HG03103 (cell line): ENCODE results near the gene IRS4.

Experiments used
- ATAC-seq: cut with Tn5 transposase; IDR thresholded peaks from one replicate; pipeline ENCODE4 v1.9.1; 2021; ENCODE audit warnings: low read depth; ENCODE audit not compliant: unreplicated experiment

The IRS4 gene

DNA sequence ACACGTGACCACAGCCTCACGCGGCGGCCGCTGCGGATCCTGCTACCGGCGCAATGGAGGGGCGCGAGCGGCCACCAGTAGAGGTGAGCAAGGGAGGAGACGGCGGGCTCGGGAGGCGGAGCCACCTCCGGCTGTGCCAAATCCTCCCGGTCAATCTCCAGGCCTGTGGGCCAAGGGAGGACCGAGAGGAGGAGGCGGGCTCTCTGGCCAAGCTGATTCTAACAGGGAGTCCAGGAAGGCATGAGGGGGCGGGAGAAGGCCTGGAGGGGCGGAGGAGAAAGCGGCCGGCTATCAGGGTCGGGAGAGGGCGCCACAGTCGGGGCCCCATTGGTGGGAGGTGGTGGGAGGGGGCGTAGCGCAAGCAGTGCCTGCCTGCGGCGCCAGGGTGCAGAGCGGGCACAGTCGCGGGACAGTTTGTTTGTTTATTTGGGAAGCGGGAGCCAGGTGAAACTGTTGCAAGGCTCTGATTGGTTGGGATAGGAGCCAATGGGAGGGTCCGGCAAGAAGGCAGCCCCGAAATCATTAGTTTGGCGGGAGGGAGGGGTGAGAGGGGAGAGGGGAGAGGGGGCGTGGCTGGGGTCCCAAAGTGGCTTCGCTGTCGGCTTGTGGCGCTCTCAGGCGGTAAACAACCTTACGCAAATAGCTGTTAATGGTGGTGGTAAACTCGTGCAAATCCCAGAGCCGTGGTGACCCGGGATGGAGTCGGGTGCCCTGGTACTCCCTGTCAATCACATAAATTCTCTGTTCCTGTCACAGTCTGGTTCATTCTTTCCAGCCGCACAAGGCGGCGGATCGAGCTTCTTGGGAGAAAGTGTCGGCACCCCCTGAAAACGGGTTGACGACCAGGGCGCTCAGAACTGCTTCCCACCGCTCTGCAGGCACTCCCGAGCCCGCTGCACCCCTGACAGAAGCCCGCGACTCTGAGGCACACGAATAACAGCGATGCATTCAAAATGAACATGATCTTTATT is at the start of gene IRS4:
TSS of gene IRS4 (minus strand) at position 55 of the 971 bp plus-strand sequence.
- ATAC-seq, result no peak

DNA sequence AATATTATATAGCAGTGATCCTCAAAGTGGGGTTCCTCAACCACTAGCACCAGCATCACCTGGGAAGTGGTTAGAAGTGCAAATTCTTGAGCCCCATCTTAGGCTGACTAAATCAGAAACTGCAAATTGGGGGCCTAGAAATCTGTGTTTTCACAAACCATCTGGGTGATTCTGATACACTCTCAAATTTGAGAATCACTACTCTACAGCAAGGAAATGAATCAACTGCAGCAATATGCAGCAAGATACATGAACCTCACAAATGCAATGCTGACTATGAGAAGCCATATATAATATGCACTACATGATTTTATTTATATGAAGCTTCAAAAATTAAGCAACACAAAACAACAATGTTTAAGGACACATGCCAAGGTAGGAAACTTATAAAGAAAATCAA is 36.2 kb upstream of the IRS4 start:
- ATAC-seq, result no peak

GRCh38 chrX:108763559-108763958 is 27.2 kb upstream of the IRS4 start:
- ATAC-seq, result no peak

DNA sequence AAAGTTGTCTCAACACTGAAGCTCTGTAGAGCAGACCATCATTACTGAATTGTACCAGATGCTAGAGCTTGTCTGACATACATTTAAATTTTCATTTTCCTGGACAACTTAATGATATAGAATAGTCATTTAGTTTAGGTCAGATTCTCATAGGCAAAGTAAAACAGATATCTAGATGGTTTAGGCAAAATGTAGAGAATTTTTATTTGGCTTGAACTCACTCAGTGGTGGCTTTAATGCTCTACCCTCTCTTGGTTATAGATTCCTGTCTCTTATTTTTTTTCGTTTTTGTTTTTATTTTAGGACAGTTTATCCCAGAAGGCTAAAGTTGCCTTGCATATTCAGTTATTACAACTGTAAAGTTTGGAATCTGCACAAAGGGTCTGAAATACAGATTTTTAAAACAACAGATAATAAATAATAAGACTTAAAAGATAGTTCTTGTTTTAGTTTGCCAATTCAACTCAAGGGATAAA is 4.0 kb upstream of the IRS4 start:
- ATAC-seq, result no peak

DNA sequence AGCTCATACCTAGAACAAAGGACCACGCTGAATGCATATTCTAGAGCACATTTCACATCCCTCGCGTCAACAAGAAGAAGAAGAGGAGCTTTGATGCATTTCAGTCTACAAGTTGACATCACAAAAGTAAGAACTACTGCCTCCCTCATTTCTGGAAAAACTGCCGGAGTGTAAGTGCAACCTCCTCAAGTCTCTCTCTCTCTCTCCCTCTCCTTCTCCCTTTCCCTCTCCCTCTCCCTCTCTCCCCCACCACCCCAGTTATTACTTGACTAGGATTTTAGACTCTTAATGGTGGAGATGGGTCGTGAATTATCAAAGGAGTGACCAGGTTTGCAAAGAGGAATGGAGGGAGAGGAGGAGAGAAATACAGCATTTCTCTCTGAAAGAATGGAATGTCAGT is 1.4 kb upstream of the IRS4 start:
- ATAC-seq, result no peak

DNA sequence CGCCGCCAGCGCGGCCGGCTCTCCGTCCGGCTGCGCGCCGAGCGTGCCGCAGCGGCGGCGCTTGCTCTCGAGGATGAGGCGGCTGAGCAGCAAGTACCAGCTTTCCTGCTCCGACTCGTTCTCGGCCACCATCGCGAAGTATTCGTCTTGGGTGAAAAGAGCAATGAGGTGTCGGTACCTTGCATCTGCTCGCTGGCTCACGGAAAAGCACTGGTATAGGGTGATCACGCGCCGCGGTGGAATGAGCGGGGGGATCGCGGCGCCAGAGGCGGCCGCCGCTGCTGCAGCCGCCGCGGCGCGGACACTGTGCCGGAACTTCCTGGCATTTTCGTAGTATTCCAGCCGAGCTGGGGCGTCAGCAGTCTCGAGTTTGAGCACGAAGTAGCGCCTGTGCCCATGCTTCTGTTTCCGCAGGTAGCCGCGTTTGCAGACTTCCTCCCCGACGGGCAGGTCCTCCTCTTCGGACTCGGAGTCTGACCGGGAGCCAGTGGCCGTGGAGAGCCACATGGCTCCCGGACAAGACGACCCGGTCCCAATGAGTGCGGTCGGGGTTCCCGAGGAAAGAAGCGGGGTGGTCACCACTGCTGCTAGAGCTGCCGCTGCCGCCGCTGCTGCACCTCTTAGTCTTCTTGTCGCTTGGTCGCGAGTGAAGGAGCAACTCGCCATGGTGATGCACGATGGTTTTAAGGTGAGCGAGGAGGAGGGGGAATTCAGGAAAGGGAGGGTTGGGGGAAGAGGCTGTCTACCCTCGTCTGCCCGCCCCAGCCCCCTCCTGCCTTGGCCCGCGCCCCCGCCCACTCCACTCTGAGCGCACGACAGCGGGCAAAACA is 469 bp downstream of the IRS4 start:
- ATAC-seq, result no peak

DNA sequence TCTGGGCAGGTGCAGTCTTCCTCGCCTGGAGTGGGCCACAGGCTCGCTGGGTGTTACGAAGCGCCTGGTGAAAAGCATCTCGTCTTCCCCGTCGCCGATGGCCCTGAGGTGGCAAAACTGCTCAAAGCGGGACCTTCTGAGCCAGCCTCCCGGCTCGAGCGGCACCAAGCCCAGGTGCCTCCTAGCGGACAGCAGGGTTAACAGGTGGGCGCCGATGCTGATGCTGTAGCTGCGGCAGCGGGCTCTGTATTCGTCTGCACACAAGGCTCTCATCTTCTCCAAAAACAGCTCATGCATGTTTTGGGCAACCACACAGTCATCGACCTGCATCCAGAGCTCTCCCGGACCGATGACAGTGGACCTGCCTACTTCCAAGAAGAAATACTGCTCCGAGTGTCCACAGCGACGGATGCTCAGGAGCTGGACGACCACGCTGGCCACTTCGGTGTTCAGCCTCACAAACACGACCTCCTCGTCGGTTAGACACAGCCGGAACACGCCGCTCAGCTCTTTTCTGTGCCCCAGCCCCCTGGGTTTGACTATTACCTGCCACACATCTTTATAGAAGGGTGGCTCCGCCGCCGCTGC is 1.2 kb downstream of the IRS4 start:
- no peak for ATAC-seq

GRCh38 chrX:108734426-108734825 is 1.9 kb downstream of the IRS4 start:
- ATAC-seq, result no peak

DNA sequence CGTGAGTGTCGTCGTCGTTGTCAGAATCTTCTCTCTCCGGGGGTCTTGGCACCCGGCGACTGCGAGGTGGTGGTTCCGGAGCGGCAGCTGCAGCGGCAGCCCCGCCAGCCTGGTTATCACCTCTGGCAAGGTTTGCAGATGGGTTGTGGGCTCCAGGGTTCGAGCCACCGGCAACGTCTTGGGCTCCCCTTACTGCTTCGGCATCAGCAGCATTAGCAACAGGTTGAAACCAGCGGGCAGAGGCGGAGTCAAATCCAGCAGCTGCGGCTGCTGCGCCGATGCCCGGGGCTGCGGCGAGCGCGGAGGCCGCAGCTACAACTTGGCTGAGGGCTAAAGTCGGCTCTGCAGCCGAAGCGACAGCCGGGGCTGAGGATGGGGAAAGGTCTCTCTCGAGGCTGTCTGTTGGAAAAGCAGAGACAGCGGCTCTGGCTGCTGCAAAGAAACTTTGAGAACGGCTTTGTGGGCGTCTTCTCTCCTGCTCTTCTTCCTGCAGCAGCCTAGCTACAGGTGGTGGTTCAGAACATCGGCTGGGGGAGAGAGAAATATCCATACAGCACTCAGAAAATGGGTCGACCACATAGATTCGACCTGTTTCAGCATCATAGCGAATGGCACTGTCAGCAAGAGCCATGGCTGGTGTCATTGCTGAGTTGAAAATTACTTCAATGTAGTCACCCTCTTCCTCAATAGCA is 3.6 kb downstream of the IRS4 start:
- no peak for ATAC-seq

DNA sequence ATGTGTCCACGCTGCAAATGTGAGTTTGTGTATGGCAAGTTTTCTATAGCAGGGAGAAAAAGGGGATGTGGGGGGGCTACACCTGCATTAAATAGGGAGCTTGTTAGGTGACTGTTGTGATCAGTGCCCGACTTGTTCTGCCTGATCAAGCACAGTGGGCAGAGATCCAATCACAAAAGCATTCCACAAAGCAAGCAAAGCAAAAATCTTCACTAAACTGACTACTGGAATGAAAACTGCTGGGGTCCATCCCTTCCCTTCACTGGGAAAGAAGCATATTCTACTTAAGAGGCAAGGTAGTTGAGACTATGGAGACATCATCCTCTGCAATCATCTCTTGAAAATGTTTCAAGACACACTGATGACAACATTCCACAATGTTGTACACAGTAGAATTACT is 5.2 kb downstream of the IRS4 start:
- no peak for ATAC-seq

GRCh38 chrX:108726748-108727147 is 9.6 kb downstream of the IRS4 start:
- ATAC-seq, result no peak

DNA sequence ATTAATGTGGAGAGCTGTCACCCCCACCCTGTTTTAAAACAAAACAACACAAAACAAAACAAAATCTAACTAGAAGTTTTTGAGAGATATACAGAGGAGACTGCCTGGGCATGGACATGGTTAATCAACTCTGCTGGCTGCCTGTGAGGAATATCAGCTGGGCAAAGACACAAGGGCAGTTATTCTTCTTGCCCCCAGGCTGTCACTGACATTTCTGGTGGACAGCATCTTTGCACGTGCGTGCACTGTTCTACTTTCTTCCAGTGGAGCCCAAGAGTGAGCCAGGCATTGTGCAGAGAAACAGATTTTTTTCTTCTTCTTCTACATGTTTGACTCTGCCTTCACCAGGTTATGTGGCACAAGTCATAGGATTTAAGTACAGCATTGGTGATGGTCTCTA is 13.8 kb downstream of the IRS4 start:
- no peak for ATAC-seq

DNA sequence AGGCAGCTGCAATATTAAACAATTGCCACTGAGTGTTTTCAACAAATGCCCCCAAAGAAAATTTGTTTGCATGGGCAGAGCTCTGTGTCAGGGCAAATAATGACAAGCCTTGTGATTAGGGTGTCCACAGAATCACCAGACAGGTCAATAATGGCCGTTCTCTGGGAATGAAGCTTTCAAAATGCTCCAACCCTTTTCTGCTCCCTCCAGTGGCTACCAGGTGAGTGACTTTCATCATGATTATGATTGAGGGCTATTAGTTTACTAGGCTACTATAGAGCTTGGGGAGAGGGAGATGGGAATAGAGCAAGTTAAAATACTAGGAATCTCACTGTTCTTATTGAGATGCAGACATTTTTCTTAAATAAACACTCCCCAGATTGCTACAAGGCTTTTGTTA is 23.5 kb downstream of the IRS4 start:
- ATAC-seq, result no peak

- ATAC-seq, result no peak
Observed at GRCh38 chrX:108704839-108705238, 31.5 kb downstream of the IRS4 start.

DNA sequence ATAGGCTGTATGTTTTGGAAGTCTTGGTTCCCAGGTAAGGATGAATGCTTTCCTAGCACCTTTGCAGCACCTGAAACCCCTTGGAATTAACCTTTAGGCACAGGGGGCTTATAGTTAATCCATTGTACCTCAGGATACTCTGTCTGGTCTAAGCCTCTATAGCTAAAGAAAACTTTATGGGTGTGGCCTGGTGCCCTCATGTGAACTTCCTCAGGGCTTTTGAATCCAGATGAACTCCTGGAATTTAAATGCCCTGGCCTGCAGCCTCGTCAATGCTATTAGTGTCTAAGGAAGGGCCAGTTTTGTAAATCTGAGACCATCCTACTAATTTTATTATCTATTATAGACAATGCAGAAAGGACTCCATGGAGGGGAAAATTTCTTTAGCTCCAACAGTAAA is 33.8 kb downstream of the IRS4 start:
- ATAC-seq, result no peak

- no peak for ATAC-seq
Observed at GRCh38 chrX:108701633-108702032, 34.7 kb downstream of the IRS4 start.

DNA sequence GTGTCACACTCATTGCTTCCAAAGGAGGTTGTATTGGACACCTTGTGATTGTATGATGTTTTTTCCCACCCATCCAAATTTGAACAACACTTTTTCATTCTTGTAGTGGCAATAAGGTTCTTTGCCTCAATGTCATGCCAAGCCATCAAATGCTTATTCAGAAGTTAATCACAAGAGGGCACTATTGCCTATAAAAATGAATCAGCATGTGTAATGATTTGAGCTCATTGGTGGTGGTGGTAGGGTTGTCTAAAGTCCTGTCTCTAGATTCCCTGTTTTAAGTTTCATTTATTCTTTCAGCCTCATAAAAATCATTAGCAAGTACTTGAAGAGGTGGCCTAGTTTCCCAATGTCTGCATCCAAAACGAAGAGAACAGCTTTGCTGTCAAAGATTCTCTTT is 37.0 kb downstream of the IRS4 start:
- no peak for ATAC-seq

DNA sequence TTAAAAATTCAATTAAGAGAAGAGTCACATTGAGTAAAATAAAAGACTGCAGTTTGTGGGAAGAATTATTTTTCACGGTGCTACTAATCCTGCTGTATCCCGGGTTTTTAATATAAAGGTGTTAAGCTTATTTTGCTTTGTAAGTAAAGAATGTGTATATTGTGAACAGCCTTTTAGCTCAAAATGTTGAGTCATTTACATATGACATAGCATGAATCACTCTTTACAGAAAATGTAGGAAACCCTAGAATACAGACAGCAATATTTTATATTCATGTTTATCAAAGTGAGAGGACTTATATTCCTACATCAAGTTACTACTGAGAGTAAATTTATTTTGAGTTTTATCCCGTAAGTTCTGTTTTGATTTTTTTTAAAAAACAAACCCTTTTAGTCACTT is 39.7 kb downstream of the IRS4 start:
- ATAC-seq, result no peak
